ENCODE data around the gene THBS1. TPM values are rescaled to one million over a fixed set of nuclear protein-coding genes. Genes with fewer than 3 reads are reported as not detected.

The THBS1 gene
- total and polyA plus RNA-seq, 2 experiments from 2014 or later: 82.9 to 220 TPM

DNA sequence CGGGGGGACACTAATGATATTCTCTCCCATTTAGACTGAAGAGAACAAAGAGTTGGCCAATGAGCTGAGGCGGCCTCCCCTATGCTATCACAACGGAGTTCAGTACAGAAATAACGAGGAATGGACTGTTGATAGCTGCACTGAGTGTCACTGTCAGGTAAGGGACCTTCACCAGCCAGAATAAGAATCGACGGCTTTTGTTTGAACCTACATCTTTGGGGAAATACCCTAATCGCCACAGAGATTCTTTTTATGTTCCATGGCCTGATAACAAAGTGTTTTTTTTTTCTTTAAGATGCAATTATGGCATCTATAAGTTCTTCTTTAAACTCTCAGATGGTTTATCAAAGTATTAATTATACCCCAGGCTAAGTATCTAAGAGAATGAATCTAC, 3.4 kb downstream of the THBS1 start:
- H3K9me3 ChIP-seq (ENCODE audit: low read depth): no peaks in the 10 kb centered on the region
- H2AFZ ChIP-seq: no peak overlapping the region
- H3K36me3 ChIP-seq (replicated peaks; ENCODE audit: insufficient read depth, low read depth): no peaks in the 10 kb centered on the region
- peaks cover 30% of the 10 kb centered on the region for H3K79me2 ChIP-seq
- peak overlapping the region; percentile 81 for H3K4me2 ChIP-seq
- H3K27me3 ChIP-seq: no peaks in the 10 kb centered on the region
- peaks cover 9% of the 10 kb centered on the region for H3K4me1 ChIP-seq (ENCODE audit: insufficient read depth)
- H3K9me2 ChIP-seq (replicated peaks; ENCODE audit: insufficient read depth): no peaks in the 10 kb centered on the region
- TF ChIP-seq EZH2phosphoT487 (IDR thresholded peaks at IDR 0.05; ENCODE audit: low read depth, severe bottlenecking, unreplicated experiment) (no peak), EZH2 (IDR thresholded peaks at IDR 0.05; ENCODE audit: borderline replicate concordance) (no peak)
- TF ChIP-seq, protein P1, sequence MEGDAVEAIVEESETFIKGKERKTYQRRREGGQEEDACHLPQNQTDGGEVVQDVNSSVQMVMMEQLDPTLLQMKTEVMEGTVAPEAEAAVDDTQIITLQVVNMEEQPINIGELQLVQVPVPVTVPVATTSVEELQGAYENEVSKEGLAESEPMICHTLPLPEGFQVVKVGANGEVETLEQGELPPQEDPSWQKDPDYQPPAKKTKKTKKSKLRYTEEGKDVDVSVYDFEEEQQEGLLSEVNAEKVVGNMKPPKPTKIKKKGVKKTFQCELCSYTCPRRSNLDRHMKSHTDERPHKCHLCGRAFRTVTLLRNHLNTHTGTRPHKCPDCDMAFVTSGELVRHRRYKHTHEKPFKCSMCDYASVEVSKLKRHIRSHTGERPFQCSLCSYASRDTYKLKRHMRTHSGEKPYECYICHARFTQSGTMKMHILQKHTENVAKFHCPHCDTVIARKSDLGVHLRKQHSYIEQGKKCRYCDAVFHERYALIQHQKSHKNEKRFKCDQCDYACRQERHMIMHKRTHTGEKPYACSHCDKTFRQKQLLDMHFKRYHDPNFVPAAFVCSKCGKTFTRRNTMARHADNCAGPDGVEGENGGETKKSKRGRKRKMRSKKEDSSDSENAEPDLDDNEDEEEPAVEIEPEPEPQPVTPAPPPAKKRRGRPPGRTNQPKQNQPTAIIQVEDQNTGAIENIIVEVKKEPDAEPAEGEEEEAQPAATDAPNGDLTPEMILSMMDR (IDR thresholded peaks at IDR 0.05; ENCODE audit: poor library complexity): no peak
- peaks cover 17% of the 10 kb centered on the region for H4K20me1 ChIP-seq (ENCODE audit: insufficient read depth, poor library complexity, severe bottlenecking)
- H3K4me3 ChIP-seq: no peak overlapping the region
- DNase-seq (ENCODE audit: low spot score): no peak
- WGBS (ENCODE audit: low lambda C conversion rate, missing lambda C conversion rate): 93% methylated on average over 7 of the region's 7 CpGs
- no peak overlapping the region for H3K27ac ChIP-seq

DNA sequence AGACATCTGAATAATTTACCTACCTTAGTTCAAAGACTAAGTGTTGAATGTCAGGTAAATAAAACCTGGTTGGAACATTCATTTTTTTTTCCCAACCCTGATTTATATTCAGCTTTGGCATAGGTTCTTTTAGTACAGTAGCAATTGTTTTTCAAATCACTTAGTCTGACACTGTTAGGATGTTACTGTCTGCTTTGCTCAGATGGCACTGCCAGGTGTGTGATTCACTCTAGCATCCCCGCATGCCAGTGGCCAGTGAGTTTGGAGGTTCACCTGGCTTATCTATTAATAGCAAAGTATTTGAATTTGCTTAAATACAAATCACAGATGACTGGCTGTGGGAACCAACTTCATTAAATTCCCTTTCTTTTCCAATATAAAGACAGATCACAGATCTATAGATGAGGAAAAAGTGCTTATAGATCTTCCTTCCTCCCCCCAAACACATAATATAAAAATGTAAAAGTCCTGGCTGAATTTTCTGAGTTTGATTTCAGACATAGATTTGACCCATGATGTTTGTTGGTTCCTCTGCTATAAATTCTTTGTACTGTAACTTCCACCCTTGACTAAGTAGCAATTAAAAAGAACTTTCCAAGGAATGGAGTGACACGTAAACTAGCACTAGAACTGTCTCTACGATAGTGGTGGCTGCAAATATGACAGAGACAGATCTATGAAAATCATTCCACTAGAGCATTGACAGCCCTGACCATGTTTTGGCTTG, 3.9 kb downstream of the THBS1 start:
- Histone ChIP-seq H3K9me3 (ENCODE audit: low read depth) (no peaks in the 10 kb centered on the region), H3K27ac (no peak overlapping the region), H3K4me2 (peak overlapping the region; percentile 81), H3K27me3 (no peaks in the 10 kb centered on the region), H2AFZ (no peak overlapping the region), H3K4me3 (no peak overlapping the region), H4K20me1 (ENCODE audit: insufficient read depth, poor library complexity, severe bottlenecking) (peaks cover 17% of the 10 kb centered on the region), H3K79me2 (peaks cover 30% of the 10 kb centered on the region), H3K36me3 (replicated peaks; ENCODE audit: insufficient read depth, low read depth) (no peaks in the 10 kb centered on the region), H3K9me2 (replicated peaks; ENCODE audit: insufficient read depth) (no peaks in the 10 kb centered on the region), H3K4me1 (ENCODE audit: insufficient read depth) (peaks cover 8% of the 10 kb centered on the region)
- TF ChIP-seq, protein P1 (IDR thresholded peaks at IDR 0.05; ENCODE audit: poor library complexity): no peak
- TF ChIP-seq EZH2phosphoT487 (IDR thresholded peaks at IDR 0.05; ENCODE audit: low read depth, severe bottlenecking, unreplicated experiment): no peak
- no peak for TF ChIP-seq EZH2 (IDR thresholded peaks at IDR 0.05; ENCODE audit: borderline replicate concordance)
- no peak for DNase-seq (ENCODE audit: low spot score)
- WGBS (ENCODE audit: low lambda C conversion rate, missing lambda C conversion rate): 88% methylated on average over 3 of the region's 3 CpGs

DNA sequence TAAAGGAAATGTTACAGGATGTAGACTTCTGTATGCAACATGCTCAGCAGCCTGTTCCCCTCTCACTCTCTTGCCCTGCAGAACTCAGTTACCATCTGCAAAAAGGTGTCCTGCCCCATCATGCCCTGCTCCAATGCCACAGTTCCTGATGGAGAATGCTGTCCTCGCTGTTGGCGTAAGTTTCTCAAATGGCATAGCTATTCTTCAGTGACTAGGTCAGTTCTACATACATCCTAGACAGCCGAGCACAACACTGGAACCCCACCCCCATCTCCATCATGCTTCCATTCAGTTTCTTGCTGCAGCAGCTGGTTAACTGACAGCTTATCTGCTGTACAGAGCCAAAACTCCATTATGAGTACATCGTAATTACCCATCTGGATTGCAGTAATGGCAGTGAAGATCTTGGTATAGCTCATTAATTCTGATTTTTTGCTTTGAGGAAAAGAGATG, 4.5 kb downstream of the THBS1 start:
- Histone ChIP-seq H3K4me3 (no peak overlapping the region), H3K9me2 (replicated peaks; ENCODE audit: insufficient read depth) (no peaks in the 10 kb centered on the region), H2AFZ (no peak overlapping the region), H3K36me3 (replicated peaks; ENCODE audit: insufficient read depth, low read depth) (no peaks in the 10 kb centered on the region), H3K79me2 (peaks cover 30% of the 10 kb centered on the region), H3K4me1 (ENCODE audit: insufficient read depth) (peaks cover 8% of the 10 kb centered on the region), H3K27me3 (no peaks in the 10 kb centered on the region), H3K9me3 (ENCODE audit: low read depth) (no peaks in the 10 kb centered on the region), H3K4me2 (peak overlapping the region; percentile 81), H4K20me1 (ENCODE audit: insufficient read depth, poor library complexity, severe bottlenecking) (peaks cover 17% of the 10 kb centered on the region), H3K27ac (no peak overlapping the region)
- TF ChIP-seq EZH2 (IDR thresholded peaks at IDR 0.05; ENCODE audit: borderline replicate concordance) (no peak), EZH2phosphoT487 (IDR thresholded peaks at IDR 0.05; ENCODE audit: low read depth, severe bottlenecking, unreplicated experiment) (no peak)
- TF ChIP-seq, protein P1 (IDR thresholded peaks at IDR 0.05; ENCODE audit: poor library complexity): no peak
- WGBS (ENCODE audit: low lambda C conversion rate, missing lambda C conversion rate): 87% methylated on average over 4 of the region's 4 CpGs
- DNase-seq (ENCODE audit: low spot score): no peak
